Parathyroid adenoma (tissue), 2 donors: ENCODE results near the gene RAD9A.
A peak's percentile ranks its signal among the peaks of the same experiment; 100 is the strongest.

Experiments used
- H2AFZ ChIP-seq: fragments of 300-600 bp; sonication (generic); one replicate; pipeline ENCODE4 v1.7.0; 2017; ENCODE audit warnings: antibody characterized with exemption, mild to moderate bottlenecking
- H3K27ac ChIP-seq: fragments of 300-600 bp; sonication (generic); one replicate; pipeline ENCODE4 v1.7.0; 2017
- H3K27me3 ChIP-seq: fragments of 300-600 bp; sonication (generic); one replicate; pipeline ENCODE4 v1.7.0; 2017; ENCODE audit warnings: low read length; ENCODE audit not compliant: control insufficient read depth, insufficient read depth
- H3K36me3 ChIP-seq: fragments of 300-600 bp; sonication (generic); one replicate; pipeline ENCODE4 v1.7.0; 2017; ENCODE audit warnings: low read length; ENCODE audit not compliant: control insufficient read depth, insufficient read depth
- H3K4me1 ChIP-seq: fragments of 300-600 bp; sonication (generic); one replicate; pipeline ENCODE4 v1.7.0; 2017; ENCODE audit warnings: control low read depth
- H3K4me2 ChIP-seq: fragments of 300-600 bp; sonication (generic); one replicate; pipeline ENCODE4 v1.7.0; 2017; ENCODE audit warnings: low read length
- H3K4me3 ChIP-seq: fragments of 300-600 bp; sonication (generic); one replicate; pipeline ENCODE4 v1.7.0; 2017; ENCODE audit warnings: low read depth, low read length
- H3K79me2 ChIP-seq: fragments of 300-600 bp; sonication (generic); one replicate; pipeline ENCODE4 v1.7.0; 2017; ENCODE audit warnings: control low read depth
- H3K9ac ChIP-seq: fragments of 300-600 bp; sonication (generic); one replicate; pipeline ENCODE4 v1.7.0; 2017; ENCODE audit warnings: mild to moderate bottlenecking
- H3K9me3 ChIP-seq: fragments of 300-600 bp; sonication (generic); one replicate; pipeline ENCODE4 v1.7.0; 2017; ENCODE audit warnings: low read length; ENCODE audit not compliant: control insufficient read depth
- TF ChIP-seq, protein P1 (sequence below): fragments of 300-600 bp; sonication (generic); IDR thresholded peaks from one replicate; pipeline ENCODE4 v1.7.0; 2017; ENCODE audit warnings: antibody characterized with exemption, mild to moderate bottlenecking
- donor health status: primary hyperparathyroidism.

RAD9A gene

GRCh38 chr11:67417425-67417824 is 25.6 kb downstream of the RAD9A start:
- TF ChIP-seq, protein P1, sequence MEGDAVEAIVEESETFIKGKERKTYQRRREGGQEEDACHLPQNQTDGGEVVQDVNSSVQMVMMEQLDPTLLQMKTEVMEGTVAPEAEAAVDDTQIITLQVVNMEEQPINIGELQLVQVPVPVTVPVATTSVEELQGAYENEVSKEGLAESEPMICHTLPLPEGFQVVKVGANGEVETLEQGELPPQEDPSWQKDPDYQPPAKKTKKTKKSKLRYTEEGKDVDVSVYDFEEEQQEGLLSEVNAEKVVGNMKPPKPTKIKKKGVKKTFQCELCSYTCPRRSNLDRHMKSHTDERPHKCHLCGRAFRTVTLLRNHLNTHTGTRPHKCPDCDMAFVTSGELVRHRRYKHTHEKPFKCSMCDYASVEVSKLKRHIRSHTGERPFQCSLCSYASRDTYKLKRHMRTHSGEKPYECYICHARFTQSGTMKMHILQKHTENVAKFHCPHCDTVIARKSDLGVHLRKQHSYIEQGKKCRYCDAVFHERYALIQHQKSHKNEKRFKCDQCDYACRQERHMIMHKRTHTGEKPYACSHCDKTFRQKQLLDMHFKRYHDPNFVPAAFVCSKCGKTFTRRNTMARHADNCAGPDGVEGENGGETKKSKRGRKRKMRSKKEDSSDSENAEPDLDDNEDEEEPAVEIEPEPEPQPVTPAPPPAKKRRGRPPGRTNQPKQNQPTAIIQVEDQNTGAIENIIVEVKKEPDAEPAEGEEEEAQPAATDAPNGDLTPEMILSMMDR = no peak
- H3K4me1 ChIP-seq = peaks cover 16% of the 10 kb centered on the region
- no peaks in the 10 kb centered on the region for H3K27me3 ChIP-seq
- H3K9me3 ChIP-seq = no peaks in the 10 kb centered on the region
- H3K27ac ChIP-seq = peak overlapping the region; percentile 78
- no peaks in the 10 kb centered on the region for H3K79me2 ChIP-seq
- no peak overlapping the region for H3K4me3 ChIP-seq
- no peak overlapping the region for H3K9ac ChIP-seq
- H2AFZ ChIP-seq = no peak overlapping the region
- no peaks in the 10 kb centered on the region for H3K36me3 ChIP-seq
- H3K4me2 ChIP-seq = no peak overlapping the region

- Histone ChIP-seq H3K4me2 (peak overlapping the region; percentile 51), H3K36me3 (no peaks in the 10 kb centered on the region), H3K27ac (peak overlapping the region; percentile 78), H3K4me3 (no peak overlapping the region), H3K4me1 (peaks cover 16% of the 10 kb centered on the region), H2AFZ (no peak overlapping the region), H3K9ac (no peak overlapping the region), H3K27me3 (no peaks in the 10 kb centered on the region), H3K9me3 (no peaks in the 10 kb centered on the region), H3K79me2 (no peaks in the 10 kb centered on the region)
- TF ChIP-seq, protein P1 = no peak
These were observed 26.9 kb downstream of the RAD9A start for GRCh38 chr11:67418476-67419281.

GRCh38 chr11:67419325-67420049 is 27.7 kb downstream of the RAD9A start:
- TF ChIP-seq, protein P1 = no peak
- Histone ChIP-seq H2AFZ (no peak overlapping the region), H3K9ac (no peak overlapping the region), H3K27me3 (no peaks in the 10 kb centered on the region), H3K4me3 (no peak overlapping the region), H3K4me2 (peak overlapping the region; percentile 68), H3K4me1 (peaks cover 16% of the 10 kb centered on the region), H3K79me2 (no peaks in the 10 kb centered on the region), H3K36me3 (no peaks in the 10 kb centered on the region), H3K9me3 (no peaks in the 10 kb centered on the region), H3K27ac (peak overlapping the region; percentile 78)

- TF ChIP-seq, protein P1 = no peak
- Histone ChIP-seq H3K4me3 (peak overlapping the region; percentile 43), H3K27ac (peak overlapping the region; percentile 64)
These were observed 28.4 kb downstream of the RAD9A start for GRCh38 chr11:67420147-67420645.

More at GRCh38 chr11:67420147-67420645, 28.4 kb downstream of the RAD9A start:
- H3K9me3 ChIP-seq = no peaks in the 10 kb centered on the region
- H3K4me2 ChIP-seq = peak overlapping the region; percentile 68
- H3K79me2 ChIP-seq = no peaks in the 10 kb centered on the region
- no peaks in the 10 kb centered on the region for H3K36me3 ChIP-seq
- H3K4me1 ChIP-seq = peaks cover 16% of the 10 kb centered on the region
- no peak overlapping the region for H3K9ac ChIP-seq
- no peaks in the 10 kb centered on the region for H3K27me3 ChIP-seq
- H2AFZ ChIP-seq = no peak overlapping the region
